Neural cell (in vitro differentiated cells): ENCODE data around the gene SARNP. TPM values are rescaled to one million over a fixed set of nuclear protein-coding genes. Genes with fewer than 3 reads are reported as not detected.

Experiments used
- H2AFZ ChIP-seq: fragments of 200-600, 300-800 bp; sonication (generic), shearing (Covaris generic); 2 replicates; pipeline ENCODE4 v1.6.0; 2014; ENCODE audit warnings: low read depth, mild to moderate bottlenecking, antibody characterized with exemption, low read length, moderate library complexity
- H3F3A ChIP-seq: fragments of 200-600 bp; shearing (Covaris generic); 2 replicates; pipeline ENCODE4 v1.6.1; 2016; ENCODE audit warnings: mild to moderate bottlenecking, moderate library complexity, mixed read lengths, antibody characterized with exemption, low read length; ENCODE audit not compliant: insufficient read depth, poor library complexity, severe bottlenecking
- H3K27ac ChIP-seq: fragments of 200-600, 300-800 bp; sonication (generic), shearing (Covaris generic); 2 replicates; pipeline ENCODE4 v1.5.1; 2014; ENCODE audit warnings: mild to moderate bottlenecking, low read length, moderate library complexity
- H3K27me3 ChIP-seq: fragments of 300-800, 200-600 bp; sonication (generic), shearing (Covaris generic); 2 replicates; pipeline ENCODE4 v1.6.0; 2014; ENCODE audit warnings: mild to moderate bottlenecking, low read depth, low read length, moderate library complexity; ENCODE audit not compliant: insufficient read depth
- H3K36me3 ChIP-seq: fragments of 300-800, 200-600 bp; sonication (generic), shearing (Covaris generic); 2 replicates; pipeline ENCODE4 v1.5.1; 2014; ENCODE audit warnings: mild to moderate bottlenecking, antibody characterized with exemption, low read length, moderate library complexity; ENCODE audit not compliant: insufficient read depth
- H3K4me2 ChIP-seq: fragments of 300-800, 200-600 bp; sonication (generic), shearing (Covaris generic); 2 replicates; pipeline ENCODE4 v1.6.0; 2014; ENCODE audit warnings: mild to moderate bottlenecking, low read length
- H3K4me3 ChIP-seq: fragments of 300-800, 200-600 bp; sonication (generic), shearing (Covaris generic); 2 replicates; pipeline ENCODE4 v1.5.1; 2014; ENCODE audit warnings: mild to moderate bottlenecking, low read length, moderate library complexity
- H3K79me2 ChIP-seq: fragments of 200-600 bp; shearing (Covaris generic); replicated peaks from 2 replicates; pipeline ENCODE4 v1.6.0; 2014; ENCODE audit warnings: mild to moderate bottlenecking, low read length, moderate library complexity; ENCODE audit not compliant: insufficient read depth
- H3K9ac ChIP-seq: fragments of 300-800, 200-600 bp; sonication (generic), shearing (Covaris generic); 2 replicates; pipeline ENCODE4 v1.6.1; 2016; ENCODE audit warnings: mild to moderate bottlenecking, low read length, mixed read lengths
- H3K9me2 ChIP-seq: fragments of 200-600 bp; shearing (Covaris generic); 2 replicates; pipeline ENCODE4 v1.6.1; 2016; ENCODE audit warnings: mild to moderate bottlenecking, low read length, mixed read lengths; ENCODE audit not compliant: insufficient read depth
- H3K9me3 ChIP-seq: fragments of 200-600, 300-800 bp; sonication (generic), shearing (Covaris generic); 2 replicates; pipeline ENCODE4 v1.6.1; 2016; ENCODE audit warnings: mild to moderate bottlenecking, mixed run types, low read length, moderate library complexity, mixed read lengths
- H4K20me1 ChIP-seq: fragments of 200-600 bp; shearing (Covaris generic); 2 replicates; pipeline ENCODE4 v1.6.1; 2016; ENCODE audit warnings: mild to moderate bottlenecking, mixed run types; ENCODE audit not compliant: insufficient read depth
- CTCF ChIP-seq: fragments of 450-650 bp; IDR thresholded peaks from 2 replicates; pipeline ENCODE4 v1.5.1; 2014; ENCODE audit warnings: antibody characterized with exemption, mild to moderate bottlenecking, moderate library complexity; ENCODE audit not compliant: poor library complexity, severe bottlenecking
- MXI1 ChIP-seq: fragments of 450-650 bp; conservative IDR thresholded peaks from 2 replicates; pipeline ENCODE4 v1.6.1; 2014; ENCODE audit warnings: antibody characterized with exemption, mild to moderate bottlenecking; ENCODE audit not compliant: poor library complexity, severe bottlenecking
- REST ChIP-seq: IDR thresholded peaks from 2 replicates; pipeline ENCODE4 v1.6.1; 2012; ENCODE audit warnings: borderline replicate concordance
- SMC3 ChIP-seq: fragments of 450-650 bp; conservative IDR thresholded peaks from 2 replicates; pipeline ENCODE4 v1.6.1; 2014; ENCODE audit warnings: antibody characterized with exemption, mild to moderate bottlenecking, moderate library complexity; ENCODE audit not compliant: poor library complexity
- TAF1 ChIP-seq: IDR thresholded peaks from 2 replicates; pipeline ENCODE4 v1.6.1; 2012; ENCODE audit warnings: low read depth
- polyA plus RNA-seq: library from polyadenylated mRNA; depleted of rRNA; stranded (reverse); fragments of >200 nt; gene quantifications from 2 replicates; pipeline ENCODE4 v1.2.3, GENCODE V29; 2014

The SARNP gene
- polyA plus RNA-seq, 1 donor from 2014 or later: 332 TPM

- Histone ChIP-seq H3F3A (no peaks in the 10 kb centered on the region), H4K20me1 (no peaks in the 10 kb centered on the region), H3K4me3 (no peak overlapping the region), H3K9me3 (no peaks in the 10 kb centered on the region), H2AFZ (no peak overlapping the region), H3K27me3 (no peaks in the 10 kb centered on the region), H3K79me2 (no peaks in the 10 kb centered on the region), H3K27ac (no peak overlapping the region), H3K4me2 (no peak overlapping the region), H3K36me3 (peaks cover 13% of the 10 kb centered on the region), H3K9me2 (no peaks in the 10 kb centered on the region), H3K9ac (no peak overlapping the region)
- TF ChIP-seq CTCF: no peak
- no peak for TF ChIP-seq SMC3
- no peak for TF ChIP-seq REST
- TF ChIP-seq TAF1: no peak
Measured at GRCh38 chr12:55757701-55758100, 59.8 kb downstream of the SARNP start.

- Histone ChIP-seq H3K79me2 (no peaks in the 10 kb centered on the region), H2AFZ (no peak overlapping the region), H3K36me3 (peaks cover 16% of the 10 kb centered on the region), H3K9me3 (no peaks in the 10 kb centered on the region), H3F3A (no peaks in the 10 kb centered on the region), H3K9me2 (no peaks in the 10 kb centered on the region), H3K27me3 (no peaks in the 10 kb centered on the region), H3K9ac (no peak overlapping the region), H4K20me1 (no peaks in the 10 kb centered on the region), H3K4me3 (no peak overlapping the region), H3K27ac (no peak overlapping the region), H3K4me2 (no peak overlapping the region)
- no peak for TF ChIP-seq TAF1
- TF ChIP-seq CTCF: no peak
- no peak for TF ChIP-seq SMC3
- TF ChIP-seq MXI1: no peak
Measured at GRCh38 chr12:55755246-55755645, 62.3 kb downstream of the SARNP start.
